ENCODE results near the gene YWHAB. TPM values are rescaled to one million over a fixed set of nuclear protein-coding genes. Genes with fewer than 3 reads are reported as not detected.

Gene YWHAB
- total RNA-seq, 1 experiment from 2014 or later = 216 TPM

GRCh38 chr20:44904377-44904776, 18.9 kb downstream of the YWHAB start (continued):
- no peak for TF ChIP-seq ATF6 (CRISPR knock-in tag; IDR thresholded peaks at IDR 0.05)
- TF ChIP-seq NR2C2 (CRISPR knock-in tag; IDR thresholded peaks at IDR 0.05) = no peak

- Mint-ChIP-seq H3K27me3 (ENCODE audit: low read depth) (no peaks in the 10 kb centered on the region), H3K27ac (peak overlapping the region; percentile 36)
- TF ChIP-seq ZMAT4 (CRISPR knock-in tag; IDR thresholded peaks at IDR 0.05) (peak; percentile 36; the same call in 1 of the 2 replicates), ZNF425 (CRISPR knock-in tag; conservative IDR thresholded peaks at IDR 0.05) (peak; percentile 43; the same call in 1 of the 2 replicates), SMAD3 (CRISPR knock-in tag; IDR thresholded peaks at IDR 0.05; ENCODE audit: borderline replicate concordance) (no peak), PRDM15 (CRISPR knock-in tag; IDR thresholded peaks at IDR 0.05) (no peak)
These were observed 23.7 kb downstream of the YWHAB start for GRCh38 chr20:44908987-44909871.

GRCh38 chr20:44909872-44910689, 24.6 kb downstream of the YWHAB start, which contains the start of gene PABPC1L:
Gene PABPC1L, plus strand, starts transcription at chr20:44910060. Its CDS starts 84 bp downstream, at chr20:44910144.
- Mint-ChIP-seq H3K4me1 (peaks cover 24% of the 10 kb centered on the region), H3K27ac (peak within 1 kb of the TSS; percentile 63), H3K27me3 (ENCODE audit: low read depth) (no peaks in the 10 kb centered on the region), H3K9me3 (no peaks in the 10 kb centered on the region), H3K4me3 (peak within 1 kb of the TSS; percentile 84), H3K36me3 (peaks cover 52% of the 10 kb centered on the region)
- peak; percentile 90 for DNase-seq (ENCODE audit: low spot score)
- POLR2A ChIA-PET = interaction anchor here (0.6 to 1.1 kb wide), 11 partner anchors 13 to 399 kb away, joined by 3 to 8 read pairs (median 4); partner anchors contain the start of genes TOMM34 and YWHAB
- ATAC-seq = peak; percentile 86
- CTCF ChIA-PET = interaction anchor here (0.5 to 1.8 kb wide), 22 partner anchors 12 to 538 kb away, joined by 3 to 13 read pairs (median 4); partner anchors contain the start of genes TOMM34 and YWHAB
- TF ChIP-seq ZNF671 (CRISPR knock-in tag; IDR thresholded peaks at IDR 0.05) = peak; percentile 71; the same call in 1 of the 2 replicates
- peak; percentile 43; the same call in 1 of the 2 replicates for TF ChIP-seq FOXK1 (CRISPR knock-in tag; IDR thresholded peaks at IDR 0.05)
- TF ChIP-seq RELA (CRISPR knock-in tag; IDR thresholded peaks at IDR 0.05; ENCODE audit: borderline replicate concordance) = no peak
- TF ChIP-seq HMGXB4 (CRISPR knock-in tag; IDR thresholded peaks at IDR 0.05) = peak; percentile 44; the same call in 1 of the 2 replicates
- no peak; the same call in 1 of the 2 replicates for TF ChIP-seq MYBL2 (CRISPR knock-in tag; IDR thresholded peaks at IDR 0.05)
- TF ChIP-seq JAZF1 (CRISPR knock-in tag; IDR thresholded peaks at IDR 0.05) = no peak
- peak; percentile 62; the same call in 1 of the 2 replicates for TF ChIP-seq FOXP4 (CRISPR knock-in tag; IDR thresholded peaks at IDR 0.05)
- TF ChIP-seq ATF1 (CRISPR knock-in tag; IDR thresholded peaks at IDR 0.05) = no peak
- 0 out of 2 replicates have a peak, but pooled peaks have one; percentile 24 for TF ChIP-seq TCF7 (CRISPR knock-in tag; IDR thresholded peaks at IDR 0.05; ENCODE audit: low read depth)

More at GRCh38 chr20:44908987-44909871, 23.7 kb downstream of the YWHAB start:
- Mint-ChIP-seq H3K9me3 (no peaks in the 10 kb centered on the region), H3K4me1 (peaks cover 24% of the 10 kb centered on the region), H3K4me3 (peak overlapping the region; percentile 84), H3K36me3 (peaks cover 54% of the 10 kb centered on the region)
- ChIA-PET CTCF (interaction anchor here (0.6 to 1.8 kb wide), 18 partner anchors 11 to 539 kb away, joined by 3 to 13 read pairs (median 4); partner anchors contain the start of genes TOMM34 and YWHAB), POLR2A (interaction anchor here (0.6 to 1.1 kb wide), 10 partner anchors 13 to 398 kb away, joined by 3 to 8 read pairs (median 4); partner anchors contain the start of genes TOMM34 and YWHAB)
- DNase-seq (ENCODE audit: low spot score) = no peak
- peak; percentile 1; the same call in 1 of the 2 replicates for ATAC-seq

All from WTC11 (cell line).